ENCODE data around the gene PAIP1. TPM values are rescaled to one million over a fixed set of nuclear protein-coding genes. Genes with fewer than 3 reads are reported as not detected.

Gene PAIP1
- total RNA-seq, 1 donor from 2014 or later, result 67.0 TPM

DNA sequence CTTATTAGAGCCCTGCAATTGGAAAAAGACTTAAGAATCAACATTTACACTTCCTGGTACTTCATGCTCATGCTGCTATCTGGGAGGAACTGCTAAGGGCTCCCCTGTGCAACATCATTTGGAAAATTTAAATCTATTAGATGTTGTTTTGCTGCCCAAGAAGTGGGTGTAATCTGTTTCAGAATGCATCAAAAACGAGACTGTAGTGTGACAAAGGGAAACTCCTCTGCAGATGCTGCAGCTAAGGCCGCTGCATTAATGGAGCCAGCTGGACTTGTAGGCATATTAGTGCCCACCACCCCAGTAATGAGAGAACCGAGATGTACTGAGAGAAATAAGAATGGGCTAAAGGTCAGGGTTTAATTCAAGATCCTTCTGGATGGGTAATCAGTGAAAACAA is 11.1 kb upstream of the PAIP1 start:
- Histone ChIP-seq H3K4me1 (peaks cover 13% of the 10 kb centered on the region), H3K27ac (no peak overlapping the region), H3K36me3 (no peaks in the 10 kb centered on the region), H3K27me3 (no peaks in the 10 kb centered on the region), H3K9me3 (no peaks in the 10 kb centered on the region), H3K4me3 (no peak overlapping the region)
- no peak for DNase-seq (ENCODE audit: extremely low spot score in 2 of 2)
- intact Hi-C loops (cut with DNase I), result no loop called here
- TF ChIP-seq POLR2A (IDR thresholded peaks at IDR 0.05) (no peak), POLR2AphosphoS5 (IDR thresholded peaks at IDR 0.05; ENCODE audit: insufficient read depth in 1 of 2, low read depth in 1 of 2) (no peak)
- TF ChIP-seq, protein P1, sequence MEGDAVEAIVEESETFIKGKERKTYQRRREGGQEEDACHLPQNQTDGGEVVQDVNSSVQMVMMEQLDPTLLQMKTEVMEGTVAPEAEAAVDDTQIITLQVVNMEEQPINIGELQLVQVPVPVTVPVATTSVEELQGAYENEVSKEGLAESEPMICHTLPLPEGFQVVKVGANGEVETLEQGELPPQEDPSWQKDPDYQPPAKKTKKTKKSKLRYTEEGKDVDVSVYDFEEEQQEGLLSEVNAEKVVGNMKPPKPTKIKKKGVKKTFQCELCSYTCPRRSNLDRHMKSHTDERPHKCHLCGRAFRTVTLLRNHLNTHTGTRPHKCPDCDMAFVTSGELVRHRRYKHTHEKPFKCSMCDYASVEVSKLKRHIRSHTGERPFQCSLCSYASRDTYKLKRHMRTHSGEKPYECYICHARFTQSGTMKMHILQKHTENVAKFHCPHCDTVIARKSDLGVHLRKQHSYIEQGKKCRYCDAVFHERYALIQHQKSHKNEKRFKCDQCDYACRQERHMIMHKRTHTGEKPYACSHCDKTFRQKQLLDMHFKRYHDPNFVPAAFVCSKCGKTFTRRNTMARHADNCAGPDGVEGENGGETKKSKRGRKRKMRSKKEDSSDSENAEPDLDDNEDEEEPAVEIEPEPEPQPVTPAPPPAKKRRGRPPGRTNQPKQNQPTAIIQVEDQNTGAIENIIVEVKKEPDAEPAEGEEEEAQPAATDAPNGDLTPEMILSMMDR (IDR thresholded peaks at IDR 0.05), result no peak

DNA sequence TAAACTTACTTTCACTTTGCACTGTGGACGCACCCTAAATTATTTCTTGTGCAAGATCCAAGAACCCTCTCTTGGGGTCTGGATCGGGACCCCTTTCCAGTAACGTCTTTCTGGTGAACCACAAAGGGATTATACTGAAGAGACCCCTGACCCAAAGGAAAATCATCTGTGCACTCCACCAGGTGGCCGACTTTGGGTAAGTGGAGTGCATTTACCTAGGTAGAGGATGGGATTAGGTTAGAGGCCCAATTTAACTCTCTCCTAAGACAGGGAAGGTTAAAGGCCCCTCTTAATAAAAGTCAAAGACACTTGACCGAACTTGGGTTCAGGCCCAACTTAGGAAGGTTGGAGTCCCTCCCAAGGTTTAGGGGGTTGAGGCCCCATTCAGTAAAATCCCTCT is 8.2 kb upstream of the PAIP1 start:
- H3K27me3 ChIP-seq, result no peaks in the 10 kb centered on the region
- no peak for DNase-seq (ENCODE audit: extremely low spot score in 2 of 2)
- H3K4me1 ChIP-seq, result no peaks in the 10 kb centered on the region
- no peaks in the 10 kb centered on the region for H3K9me3 ChIP-seq
- H3K27ac ChIP-seq, result no peak overlapping the region
- no peak overlapping the region for H3K4me3 ChIP-seq
- TF ChIP-seq, protein P1 (IDR thresholded peaks at IDR 0.05), result no peak
- TF ChIP-seq POLR2A (IDR thresholded peaks at IDR 0.05), result no peak
- no peak for TF ChIP-seq POLR2AphosphoS5 (IDR thresholded peaks at IDR 0.05; ENCODE audit: insufficient read depth in 1 of 2, low read depth in 1 of 2)
- no peaks in the 10 kb centered on the region for H3K36me3 ChIP-seq
- intact Hi-C loops (cut with DNase I), result no loop called here

DNA sequence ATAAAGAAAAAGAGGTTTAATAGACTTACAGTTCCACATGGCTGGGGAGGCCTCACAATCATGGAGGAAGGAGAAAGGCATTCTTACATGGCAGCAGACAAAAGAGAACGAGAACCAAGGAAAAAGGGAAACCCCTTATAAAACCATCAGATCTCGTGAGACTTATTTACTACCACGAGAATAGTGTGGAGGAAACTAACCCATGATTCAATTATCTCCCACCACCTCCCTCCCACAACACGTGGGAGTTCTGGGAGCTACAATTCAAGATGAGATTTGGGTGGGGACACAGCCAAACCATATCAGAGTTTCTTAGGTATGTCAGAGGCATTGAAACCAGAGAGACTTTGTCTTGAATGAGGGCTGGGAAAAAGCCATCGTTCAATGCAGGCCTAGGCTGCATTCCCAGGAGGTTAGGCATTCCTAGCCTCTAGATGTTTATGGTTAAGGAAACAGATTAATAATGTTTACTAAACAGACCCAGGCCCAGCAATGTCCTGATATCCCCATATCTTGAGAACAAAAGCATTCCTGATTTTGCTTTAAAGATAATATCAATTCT is 7.5 kb upstream of the PAIP1 start:
- no peaks in the 10 kb centered on the region for H3K9me3 ChIP-seq
- H3K27me3 ChIP-seq, result no peaks in the 10 kb centered on the region
- H3K4me3 ChIP-seq, result no peak overlapping the region
- no peak overlapping the region for H3K27ac ChIP-seq
- H3K36me3 ChIP-seq, result no peaks in the 10 kb centered on the region
- intact Hi-C loops (cut with DNase I), result no loop called here
- TF ChIP-seq POLR2A (IDR thresholded peaks at IDR 0.05) (no peak), POLR2AphosphoS5 (IDR thresholded peaks at IDR 0.05; ENCODE audit: insufficient read depth in 1 of 2, low read depth in 1 of 2) (no peak)
- TF ChIP-seq, protein P1 (IDR thresholded peaks at IDR 0.05), result no peak
- H3K4me1 ChIP-seq, result no peaks in the 10 kb centered on the region
- no peak for DNase-seq (ENCODE audit: extremely low spot score in 2 of 2)

DNA sequence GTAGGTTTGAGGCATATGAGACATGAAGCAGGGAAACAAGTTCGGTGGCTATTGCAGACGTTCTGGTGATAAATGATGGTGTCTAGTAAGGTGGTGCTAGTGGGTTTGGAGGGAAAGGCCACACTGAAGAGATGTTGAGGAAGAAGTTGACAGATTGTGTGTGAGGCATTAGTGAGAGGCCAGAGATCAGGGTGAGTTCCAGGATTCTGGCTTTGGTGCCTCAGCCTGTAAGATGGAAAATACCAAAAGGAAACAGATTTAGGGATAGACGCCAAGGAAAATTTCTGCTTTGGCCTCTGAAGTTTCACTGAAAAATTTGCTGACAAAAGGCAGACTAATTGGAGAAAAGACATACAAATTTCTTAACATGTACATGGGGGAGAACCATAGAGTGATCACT is 6.4 kb upstream of the PAIP1 start:
- no peak for TF ChIP-seq POLR2AphosphoS5 (IDR thresholded peaks at IDR 0.05; ENCODE audit: insufficient read depth in 1 of 2, low read depth in 1 of 2)
- TF ChIP-seq POLR2A (IDR thresholded peaks at IDR 0.05), result no peak
- TF ChIP-seq, protein P1 (IDR thresholded peaks at IDR 0.05), result no peak
- H3K4me1 ChIP-seq, result no peaks in the 10 kb centered on the region
- no peaks in the 10 kb centered on the region for H3K36me3 ChIP-seq
- DNase-seq (ENCODE audit: extremely low spot score in 2 of 2), result no peak
- H3K27me3 ChIP-seq, result no peaks in the 10 kb centered on the region
- no peak overlapping the region for H3K27ac ChIP-seq
- intact Hi-C loops (cut with DNase I), result no loop called here
- no peak overlapping the region for H3K4me3 ChIP-seq
- no peaks in the 10 kb centered on the region for H3K9me3 ChIP-seq

DNA sequence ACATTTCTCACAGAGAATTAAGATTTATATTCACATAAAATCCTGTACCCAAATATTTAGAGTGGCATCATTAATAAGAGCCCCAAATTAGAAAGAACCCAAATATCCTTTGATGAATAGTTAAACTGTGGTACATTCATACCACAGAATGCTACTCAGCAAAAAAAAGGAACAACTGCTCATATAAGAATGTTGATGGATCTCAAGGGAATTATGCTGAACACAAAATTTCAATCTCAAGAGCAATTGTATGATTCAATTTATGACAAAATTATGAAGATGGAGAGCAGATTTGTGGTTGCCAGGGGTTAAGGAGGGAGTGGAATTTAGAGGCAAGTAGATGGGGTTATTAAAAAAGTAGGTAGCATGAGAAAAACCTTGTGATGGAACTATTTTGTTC is 4.5 kb upstream of the PAIP1 start:
- TF ChIP-seq POLR2AphosphoS5 (IDR thresholded peaks at IDR 0.05; ENCODE audit: insufficient read depth in 1 of 2, low read depth in 1 of 2) (no peak), POLR2A (IDR thresholded peaks at IDR 0.05) (no peak)
- TF ChIP-seq, protein P1 (IDR thresholded peaks at IDR 0.05), result no peak
- Histone ChIP-seq H3K36me3 (no peaks in the 10 kb centered on the region), H3K4me3 (no peak overlapping the region), H3K4me1 (no peaks in the 10 kb centered on the region), H3K27ac (no peak overlapping the region), H3K27me3 (no peaks in the 10 kb centered on the region), H3K9me3 (no peaks in the 10 kb centered on the region)
- no peak for DNase-seq (ENCODE audit: extremely low spot score in 2 of 2)
- intact Hi-C loops (cut with DNase I), result no loop called here
